Measurements from ENCODE around the gene GFER.

- TF ChIP-seq, protein P1, sequence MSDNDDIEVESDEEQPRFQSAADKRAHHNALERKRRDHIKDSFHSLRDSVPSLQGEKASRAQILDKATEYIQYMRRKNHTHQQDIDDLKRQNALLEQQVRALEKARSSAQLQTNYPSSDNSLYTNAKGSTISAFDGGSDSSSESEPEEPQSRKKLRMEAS (IDR thresholded peaks at IDR 0.05): no peak
- TF ChIP-seq RXRA (IDR thresholded peaks at IDR 0.05): no peak
- TF ChIP-seq HNF4G (IDR thresholded peaks at IDR 0.05): no peak
- TF ChIP-seq, protein P2, sequence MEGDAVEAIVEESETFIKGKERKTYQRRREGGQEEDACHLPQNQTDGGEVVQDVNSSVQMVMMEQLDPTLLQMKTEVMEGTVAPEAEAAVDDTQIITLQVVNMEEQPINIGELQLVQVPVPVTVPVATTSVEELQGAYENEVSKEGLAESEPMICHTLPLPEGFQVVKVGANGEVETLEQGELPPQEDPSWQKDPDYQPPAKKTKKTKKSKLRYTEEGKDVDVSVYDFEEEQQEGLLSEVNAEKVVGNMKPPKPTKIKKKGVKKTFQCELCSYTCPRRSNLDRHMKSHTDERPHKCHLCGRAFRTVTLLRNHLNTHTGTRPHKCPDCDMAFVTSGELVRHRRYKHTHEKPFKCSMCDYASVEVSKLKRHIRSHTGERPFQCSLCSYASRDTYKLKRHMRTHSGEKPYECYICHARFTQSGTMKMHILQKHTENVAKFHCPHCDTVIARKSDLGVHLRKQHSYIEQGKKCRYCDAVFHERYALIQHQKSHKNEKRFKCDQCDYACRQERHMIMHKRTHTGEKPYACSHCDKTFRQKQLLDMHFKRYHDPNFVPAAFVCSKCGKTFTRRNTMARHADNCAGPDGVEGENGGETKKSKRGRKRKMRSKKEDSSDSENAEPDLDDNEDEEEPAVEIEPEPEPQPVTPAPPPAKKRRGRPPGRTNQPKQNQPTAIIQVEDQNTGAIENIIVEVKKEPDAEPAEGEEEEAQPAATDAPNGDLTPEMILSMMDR (IDR thresholded peaks at IDR 0.05; ENCODE audit: low read depth, low read length, missing input control): no peak
- no peak for TF ChIP-seq SP1 (IDR thresholded peaks at IDR 0.05)
- TF ChIP-seq HNF4A (conservative IDR thresholded peaks at IDR 0.05): no peak
- TF ChIP-seq, protein P3, sequence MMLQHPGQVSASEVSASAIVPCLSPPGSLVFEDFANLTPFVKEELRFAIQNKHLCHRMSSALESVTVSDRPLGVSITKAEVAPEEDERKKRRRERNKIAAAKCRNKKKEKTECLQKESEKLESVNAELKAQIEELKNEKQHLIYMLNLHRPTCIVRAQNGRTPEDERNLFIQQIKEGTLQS (IDR thresholded peaks at IDR 0.05): no peak
- TF ChIP-seq FOXA1 (IDR thresholded peaks at IDR 0.05): no peak
- no peak for TF ChIP-seq FOXA2 (IDR thresholded peaks at IDR 0.05)
Observed at GRCh38 chr16:1966460-1966859, 17.5 kb upstream of the GFER start, which contains the start of gene RNF151.
